DOHH2 (cell line): ENCODE data around the gene ESRRG.

Experiments
- H3F3A ChIP-seq: fragments of 200-600 bp; sonication (generic), shearing (Covaris generic); 2 replicates; pipeline ENCODE4 v1.6.0; 2016; ENCODE audit warnings: antibody characterized with exemption, mild to moderate bottlenecking; ENCODE audit not compliant: control insufficient read depth, insufficient read depth
- H3K27ac ChIP-seq: fragments of 200-600 bp; sonication (generic); 2 replicates; pipeline ENCODE4 v1.5.1; 2014; ENCODE audit warnings: low read depth, mild to moderate bottlenecking, low read length, moderate library complexity
- H3K27me3 ChIP-seq: fragments of 200-600 bp; sonication (generic); 2 replicates; pipeline ENCODE4 v1.6.1; 2014; ENCODE audit warnings: mild to moderate bottlenecking, low read length, mixed read lengths; ENCODE audit not compliant: control insufficient read depth
- H3K36me3 ChIP-seq: fragments of 200-600 bp; sonication (generic); 2 replicates; pipeline ENCODE4 v1.6.1; 2014; ENCODE audit warnings: mild to moderate bottlenecking, low read length, moderate library complexity, mixed read lengths; ENCODE audit not compliant: control insufficient read depth
- H3K4me1 ChIP-seq: fragments of 200-600 bp; sonication (generic); 2 replicates; pipeline ENCODE4 v1.6.1; 2014; ENCODE audit warnings: mild to moderate bottlenecking, low read length, mixed read lengths; ENCODE audit not compliant: control insufficient read depth
- H3K4me2 ChIP-seq: fragments of 200-600 bp; sonication (generic); 2 replicates; pipeline ENCODE4 v1.6.0; 2014; ENCODE audit warnings: mild to moderate bottlenecking, low read length, moderate library complexity
- H3K4me3 ChIP-seq: fragments of 200-600 bp; sonication (generic); 2 replicates; pipeline ENCODE4 v1.5.1; 2014; ENCODE audit warnings: mild to moderate bottlenecking, low read length, mixed read lengths
- H3K79me2 ChIP-seq: fragments of 200-600 bp; sonication (generic); 2 replicates; pipeline ENCODE4 v1.6.1; 2014; ENCODE audit warnings: mild to moderate bottlenecking, low read length, mixed read lengths; ENCODE audit not compliant: control insufficient read depth
- H3K9me2 ChIP-seq: fragments of 200-600 bp; sonication (generic); replicated peaks from 2 replicates; pipeline ENCODE4 v1.6.1; 2014; ENCODE audit warnings: mild to moderate bottlenecking, low read length, mixed read lengths; ENCODE audit not compliant: control insufficient read depth
- H3K9me3 ChIP-seq: fragments of 200-600 bp; sonication (generic); 2 replicates; pipeline ENCODE4 v1.6.1; 2014; ENCODE audit warnings: antibody characterized with exemption, low read length, mixed read lengths; ENCODE audit not compliant: control insufficient read depth, insufficient read depth
- H4K20me1 ChIP-seq: fragments of 200-600 bp; sonication (generic); 2 replicates; pipeline ENCODE4 v1.6.0; 2014; ENCODE audit warnings: low read depth, mild to moderate bottlenecking, antibody characterized with exemption, low read length, moderate library complexity; ENCODE audit not compliant: control insufficient read depth, insufficient read depth
- CTCF ChIP-seq: fragments of 200-600 bp; sonication (generic); IDR thresholded peaks from one replicate; pipeline ENCODE4 v1.5.1; 2014; ENCODE audit warnings: antibody characterized with exemption, mild to moderate bottlenecking, low read depth, low read length; ENCODE audit not compliant: poor library complexity, severe bottlenecking
- EZH2phosphoT487 ChIP-seq: fragments of 200-600 bp; sonication (generic); IDR thresholded peaks from 2 replicates; pipeline ENCODE4 v1.6.1; 2017; ENCODE audit warnings: borderline replicate concordance, mild to moderate bottlenecking, antibody characterized with exemption, low read length, moderate library complexity, mixed read lengths

Gene ESRRG

GRCh38 chr1:216750961-216751360 lies 27.7 kb upstream of the ESRRG start:
- H3K9me3 ChIP-seq: no peaks in the 10 kb centered on the region
- no peaks in the 10 kb centered on the region for H3K36me3 ChIP-seq
- TF ChIP-seq CTCF (no peak), EZH2phosphoT487 (no peak)
- H3K79me2 ChIP-seq: no peaks in the 10 kb centered on the region
- peaks cover 3% of the 10 kb centered on the region; the same call in 1 of the 2 replicates for H3K27me3 ChIP-seq
- H4K20me1 ChIP-seq: no peaks in the 10 kb centered on the region
- H3K9me2 ChIP-seq: no peaks in the 10 kb centered on the region
- no peaks in the 10 kb centered on the region for H3K4me1 ChIP-seq
- H3F3A ChIP-seq: no peaks in the 10 kb centered on the region
- H3K27ac ChIP-seq: no peak overlapping the region
- H3K4me2 ChIP-seq: no peak overlapping the region
- no peak overlapping the region for H3K4me3 ChIP-seq

DNA sequence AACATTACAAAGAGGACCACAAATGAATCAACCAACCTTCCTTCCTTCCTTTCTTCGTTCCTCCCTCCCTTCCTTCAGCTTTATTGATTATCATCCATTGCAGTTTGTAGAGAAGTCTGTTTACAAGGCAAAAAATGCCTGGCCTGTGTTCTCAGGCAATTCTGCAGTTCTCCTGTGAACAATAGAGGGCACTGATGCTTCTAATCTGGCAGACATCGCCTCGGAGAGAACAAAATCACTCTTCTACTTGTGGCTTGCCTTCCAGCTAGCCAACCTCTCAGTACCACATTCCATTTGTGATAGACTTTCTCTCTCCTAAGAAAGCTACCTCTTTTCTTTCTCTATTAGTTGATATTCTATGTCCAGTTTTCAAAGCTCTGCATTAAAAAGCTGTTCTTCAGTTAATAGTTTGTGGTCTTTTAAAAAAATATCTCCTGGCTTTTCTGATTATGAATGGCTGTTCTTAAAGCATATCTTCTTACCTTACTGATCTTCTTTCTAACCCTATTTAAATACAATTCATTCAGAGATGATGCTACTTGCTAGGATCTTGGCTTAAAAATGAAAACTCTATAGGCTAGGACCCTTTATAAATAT lies 26.9 kb upstream of the ESRRG start:
- no peak overlapping the region for H3K4me3 ChIP-seq
- no peaks in the 10 kb centered on the region for H3K9me3 ChIP-seq
- H3F3A ChIP-seq: no peaks in the 10 kb centered on the region
- no peaks in the 10 kb centered on the region for H4K20me1 ChIP-seq
- peaks cover 3% of the 10 kb centered on the region; the same call in 1 of the 2 replicates for H3K27me3 ChIP-seq
- TF ChIP-seq EZH2phosphoT487 (no peak), CTCF (peak; percentile 54)
- H3K9me2 ChIP-seq: no peaks in the 10 kb centered on the region
- H3K79me2 ChIP-seq: no peaks in the 10 kb centered on the region
- H3K4me1 ChIP-seq: no peaks in the 10 kb centered on the region
- H3K27ac ChIP-seq: no peak overlapping the region
- no peaks in the 10 kb centered on the region for H3K36me3 ChIP-seq
- no peak overlapping the region for H3K4me2 ChIP-seq

DNA sequence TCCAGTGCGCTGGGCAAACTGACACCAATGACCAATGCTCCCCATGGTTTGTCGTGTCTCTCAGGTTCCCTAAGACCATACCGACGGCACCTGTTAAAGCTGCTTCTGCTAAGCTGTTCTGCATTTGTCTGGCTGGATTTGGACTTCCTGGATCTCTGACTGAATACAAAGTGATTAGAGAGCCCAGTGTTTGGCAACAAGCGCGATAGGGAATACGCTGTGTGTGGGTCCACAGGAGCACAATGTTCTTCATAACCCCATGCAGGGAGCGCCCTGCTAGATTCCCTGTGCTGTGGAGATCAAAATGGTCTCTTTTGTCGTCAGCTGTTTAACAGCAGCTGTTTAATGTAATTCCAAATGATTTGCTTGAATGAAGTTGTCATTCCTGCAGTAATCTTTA lies 26.0 kb upstream of the ESRRG start:
- Histone ChIP-seq H3F3A (no peaks in the 10 kb centered on the region), H3K4me3 (no peak overlapping the region), H4K20me1 (no peaks in the 10 kb centered on the region), H3K4me2 (no peak overlapping the region), H3K4me1 (no peaks in the 10 kb centered on the region), H3K36me3 (no peaks in the 10 kb centered on the region), H3K9me2 (no peaks in the 10 kb centered on the region), H3K27me3 (peaks cover 3% of the 10 kb centered on the region; the same call in 1 of the 2 replicates), H3K27ac (no peak overlapping the region), H3K79me2 (no peaks in the 10 kb centered on the region), H3K9me3 (no peaks in the 10 kb centered on the region)
- TF ChIP-seq EZH2phosphoT487: no peak
- TF ChIP-seq CTCF: no peak

GRCh38 chr1:216742625-216743024 lies 19.4 kb upstream of the ESRRG start:
- no peak overlapping the region for H3K4me3 ChIP-seq
- H3K79me2 ChIP-seq: no peaks in the 10 kb centered on the region
- no peaks in the 10 kb centered on the region for H3F3A ChIP-seq
- no peak overlapping the region for H3K4me2 ChIP-seq
- H3K9me2 ChIP-seq: no peaks in the 10 kb centered on the region
- no peaks in the 10 kb centered on the region for H3K27me3 ChIP-seq
- no peaks in the 10 kb centered on the region for H3K9me3 ChIP-seq
- no peaks in the 10 kb centered on the region for H4K20me1 ChIP-seq
- no peak overlapping the region for H3K27ac ChIP-seq
- H3K36me3 ChIP-seq: no peaks in the 10 kb centered on the region
- H3K4me1 ChIP-seq: no peaks in the 10 kb centered on the region
- peak; percentile 56 for TF ChIP-seq CTCF
- no peak for TF ChIP-seq EZH2phosphoT487
